ENCODE measurements around the gene TP53TG3B. TPM values are rescaled to one million over a fixed set of nuclear protein-coding genes. Genes with fewer than 3 reads are reported as not detected.
"Not testable (repeated sequence)": the region's sequence is repeated elsewhere in the genome, so short reads cannot be mapped to it uniquely, and the experiment has no call there.

Gene TP53TG3B
- total RNA-seq, 1 experiment from 2014 or later, result not detected

GRCh38 chr16:33339093-33340061 lies 21.3 kb upstream of the TP53TG3B start:
- H3K36me3 Mint-ChIP-seq (ENCODE audit: insufficient read depth in 1 of 3, low read depth in 3 of 3); H4K5ac ChIP-seq (ENCODE audit: insufficient read length, low read depth, low read length); H3K14ac ChIP-seq (ENCODE audit: insufficient read depth, low read length); H2BK120ac ChIP-seq (ENCODE audit: low read depth, low read length, poor library complexity, severe bottlenecking); H2BK15ac ChIP-seq (ENCODE audit: low read depth, low read length); H3K4me1 Mint-ChIP-seq; H3K79me2 ChIP-seq (ENCODE audit: insufficient read depth, low read length); H3K27ac Mint-ChIP-seq; H3K27me3 ChIP-seq (ENCODE audit: insufficient read depth, low read length); H3K18ac ChIP-seq (ENCODE audit: insufficient read length, low read depth, low read length); H3T11ph ChIP-seq (ENCODE audit: low read length); H3K27ac ChIP-seq (ENCODE audit: insufficient read length, low read depth, low read length); DNase-seq; H3K4me1 ChIP-seq (ENCODE audit: insufficient read depth, low read length); H3K27me3 Mint-ChIP-seq (ENCODE audit: low read depth); H3K4me2 ChIP-seq (ENCODE audit: insufficient read depth, insufficient read length, low read length); H3K4ac ChIP-seq (ENCODE audit: low read depth, low read length); H2BK12ac ChIP-seq (ENCODE audit: insufficient read length, low read depth, low read length); H2BK5ac ChIP-seq (ENCODE audit: insufficient read length, low read length); H3K4me3 Mint-ChIP-seq; H2BK20ac ChIP-seq (ENCODE audit: low read depth, low read length, poor library complexity, severe bottlenecking); H3K23ac ChIP-seq (ENCODE audit: insufficient read length, low read depth, low read length); H3K23me2 ChIP-seq (ENCODE audit: insufficient read length, low read depth, low read length, poor library complexity, severe bottlenecking); H2AK5ac ChIP-seq (ENCODE audit: insufficient read length, low read length); H4K8ac ChIP-seq (replicated peaks; ENCODE audit: insufficient read length, low read depth, low read length); H3K9me3 ChIP-seq (ENCODE audit: control insufficient read depth, low read depth, low read length); H2AFZ ChIP-seq (ENCODE audit: low read length); H3K56ac ChIP-seq (ENCODE audit: insufficient read length, low read depth, low read length); H3K79me1 ChIP-seq (ENCODE audit: insufficient read depth, low read depth, low read length, poor library complexity, severe bottlenecking); H3K9ac ChIP-seq (ENCODE audit: extremely low read depth, insufficient read length, low read length); H4K91ac ChIP-seq (ENCODE audit: insufficient read length, low read depth, low read length); H4K20me1 ChIP-seq (ENCODE audit: control insufficient read depth, insufficient read depth, insufficient read length): not testable (repeated sequence)
- H3K9me3 Mint-ChIP-seq, result peaks cover 15 to 24% of the 10 kb centered on the region in 2 experiments
- no CpG with 5 or more reads among the region's 4 CpGs for WGBS (ENCODE audit: extremely low coverage, insufficient read length, low lambda C conversion rate)

Other genes with a start within 250 kb of the TP53TG3B start
- not detected in 2 replicates for gene TP53TG3C, start 166.6 kb upstream of the TP53TG3B start, total RNA-seq (2021)
- gene TP53TG3E, start 56.5 kb upstream of the TP53TG3B start, total RNA-seq (2021), result not detected in 2 replicates
- gene TP53TG3F, start 98.8 kb downstream of the TP53TG3B start, total RNA-seq (2021), result not detected in 2 replicates